B cell (primary cell): ENCODE measurements around the gene PARD3B. TPM values are rescaled to one million over a fixed set of nuclear protein-coding genes. Genes with fewer than 3 reads are reported as not detected.

Experiments used
- ATAC-seq: fragments of 200-7000 bp; cut with Tn5 transposase; one replicate; pipeline ENCODE4 v1.10.0; 2021; ENCODE audit warnings: low read depth, mild to moderate bottlenecking, moderate number of reproducible peaks, moderate library complexity
- CTCF ChIA-PET: fragments of 350-600 bp; sonication (Branson Sonifier 250); formaldehyde crosslinking; loops from one replicate; lab custom pipeline; 2021; ENCODE audit warnings: antibody characterized with exemption, inconsistent platforms; lab: Charles Lee
- POLR2A ChIA-PET: fragments of 350-600 bp; sonication (Branson Sonifier 250); formaldehyde crosslinking; loops from one replicate; lab custom pipeline; 2021; ENCODE audit warnings: antibody characterized with exemption; lab: Charles Lee
- DNase-seq: peaks from one replicate; pipeline ENCODE4 v3.0.0; 2013
- H2AFZ ChIP-seq: 2 replicates; pipeline ENCODE4 v1.6.1; 2012; ENCODE audit warnings: mild to moderate bottlenecking, low read depth, low read length; ENCODE audit not compliant: insufficient read depth, poor library complexity, severe bottlenecking
- H3K27ac ChIP-seq, 2 donors: 1 replicate in 1 of 2; 2 replicates in 1 of 2; pipeline ENCODE4 v1.5.1; 2012 to 2013; ENCODE audit warnings: low read length in 2 of 2, mild to moderate bottlenecking in 2 of 2, moderate library complexity in 1 of 2
- H3K27me3 ChIP-seq, 4 experiments: fragments of 200-600 bp in 1 of 4; sonication (generic) in 1 of 4; replicated peaks in 1 of 4; 1 replicate in 2 of 4; 2 replicates in 2 of 4; pipeline versions ENCODE4 v1.6.1 to v1.7.0; 2013 to 2016; ENCODE audit warnings: low read length in 3 of 4, mild to moderate bottlenecking in 2 of 4, mixed read lengths in 1 of 4, moderate library complexity in 1 of 4; ENCODE audit not compliant: insufficient read depth in 4 of 4, control insufficient read depth in 3 of 4; ENCODE audit errors: control extremely low read depth in 1 of 4
- H3K36me3 ChIP-seq, 2 experiments: replicated peaks in 1 of 2; 1 replicate in 1 of 2; 2 replicates in 1 of 2; pipeline versions ENCODE4 v1.6.1 to v1.7.1; 2013; ENCODE audit warnings: low read length in 1 of 2; ENCODE audit not compliant: insufficient read depth in 2 of 2, control insufficient read depth in 1 of 2; ENCODE audit errors: control extremely low read depth in 1 of 2, extremely low read depth in 1 of 2
- H3K4me1 ChIP-seq, 2 donors: fragments of 200-600 bp in 1 of 2; sonication (generic) in 1 of 2; 1 replicate in 1 of 2; 2 replicates in 1 of 2; pipeline versions ENCODE4 v1.5.1 to v1.6.1; 2013 to 2017; ENCODE audit warnings: low read length in 2 of 2; ENCODE audit not compliant: control insufficient read depth in 2 of 2, insufficient read depth in 2 of 2
- H3K4me2 ChIP-seq: replicated peaks from 2 replicates; pipeline ENCODE3; 2012; ENCODE audit warnings: mild to moderate bottlenecking, low read depth, low read length; ENCODE audit not compliant: poor library complexity, severe bottlenecking
- H3K4me3 ChIP-seq, 5 experiments: fragments of 200-600 bp in 1 of 5; sonication (generic) in 1 of 5; 1 replicate in 3 of 5; 2 replicates in 2 of 5; pipeline versions ENCODE4 v1.5.1 to v1.7.0; 2011 to 2016; ENCODE audit warnings: low read length in 4 of 5, mild to moderate bottlenecking in 4 of 5, low read depth in 2 of 5, control low read depth in 1 of 5, moderate library complexity in 1 of 5; ENCODE audit not compliant: insufficient read depth in 1 of 5; ENCODE audit errors: control extremely low read depth in 1 of 5, extremely low read depth in 1 of 5
- H3K79me2 ChIP-seq: fragments of 200-600 bp; sonication (generic); one replicate; pipeline ENCODE4 v1.6.0; 2016; ENCODE audit warnings: low read length; ENCODE audit not compliant: control insufficient read depth, insufficient read depth
- H3K9ac ChIP-seq: fragments of 200-600 bp; sonication (generic); 2 replicates; pipeline ENCODE4 v1.6.1; 2017; ENCODE audit warnings: mild to moderate bottlenecking, low read length, moderate library complexity
- H3K9me3 ChIP-seq, 3 donors: one replicate each; pipeline versions ENCODE4 v1.6.1 to v1.7.1; 2013; ENCODE audit warnings: low read length in 2 of 3; ENCODE audit not compliant: control insufficient read depth in 2 of 3, insufficient read depth in 1 of 3; ENCODE audit errors: control extremely low read depth in 1 of 3
- H4K20me1 ChIP-seq: 2 replicates; pipeline ENCODE4 v1.6.0; 2012; ENCODE audit warnings: mild to moderate bottlenecking, low read length; ENCODE audit not compliant: insufficient read depth, control insufficient read depth, poor library complexity, severe bottlenecking
- H3K27ac Mint-ChIP-seq: one replicate; pipeline ENCODE4 v1.8.0; 2021; ENCODE audit warnings: mixed read lengths
- H3K27me3 Mint-ChIP-seq: one replicate; pipeline ENCODE4 v1.8.0; 2021; ENCODE audit warnings: mixed read lengths
- H3K4me1 Mint-ChIP-seq: one replicate; pipeline ENCODE4 v1.8.0; 2021; ENCODE audit warnings: mixed read lengths
- H3K4me3 Mint-ChIP-seq: one replicate; pipeline ENCODE4 v1.8.0; 2021; ENCODE audit warnings: mixed read lengths
- H3K9me3 Mint-ChIP-seq: one replicate; pipeline ENCODE4 v1.8.0; 2022; ENCODE audit warnings: mixed read lengths; ENCODE audit not compliant: insufficient read depth
- EZH2 ChIP-seq: IDR thresholded peaks from 2 replicates; pipeline ENCODE4 v1.6.1; 2012; ENCODE audit warnings: borderline replicate concordance, low read depth, mild to moderate bottlenecking, moderate library complexity, low read length; ENCODE audit not compliant: insufficient read depth, poor library complexity, severe bottlenecking
- WGBS: methylation state at CpG from one replicate; pipeline ENCODE4 v1.1.5; 2013; ENCODE audit warnings: missing lambda C conversion rate; ENCODE audit not compliant: insufficient coverage; 5-methylcytosine and 5-hydroxymethylcytosine counted together
- intact Hi-C: fragments of 100-400 bp; cut with micrococcal nuclease; formaldehyde crosslinking; loops from one replicate; pipeline ENCODE4 v1.10.0; 2022
- polyA plus RNA-seq: library from polyadenylated mRNA; depleted of rRNA; stranded (reverse); fragments of >200 nt; gene quantifications from 2 replicates; pipeline ENCODE4 v1.2.3, GENCODE V29; 2012
- total RNA-seq, 2 donors: library from RNA; stranded (reverse); fragments of 120-200 nt in 1 of 2; gene quantifications; 1 replicate in 1 of 2; 2 replicates in 1 of 2; pipeline versions ENCODE4 v1.2.3 to v1.2.4, GENCODE V29; 2013 to 2022
- TF ChIP-seq, protein P1 (sequence below): fragments of 200-600 bp; IDR thresholded peaks from one replicate; pipeline ENCODE4 v1.8.0; 2022; ENCODE audit warnings: antibody characterized with exemption, mild to moderate bottlenecking

PARD3B gene
- total and polyA plus RNA-seq, 2 donors (not counting 1 experiment from before 2014, with no cell fraction given) = not detected

DNA sequence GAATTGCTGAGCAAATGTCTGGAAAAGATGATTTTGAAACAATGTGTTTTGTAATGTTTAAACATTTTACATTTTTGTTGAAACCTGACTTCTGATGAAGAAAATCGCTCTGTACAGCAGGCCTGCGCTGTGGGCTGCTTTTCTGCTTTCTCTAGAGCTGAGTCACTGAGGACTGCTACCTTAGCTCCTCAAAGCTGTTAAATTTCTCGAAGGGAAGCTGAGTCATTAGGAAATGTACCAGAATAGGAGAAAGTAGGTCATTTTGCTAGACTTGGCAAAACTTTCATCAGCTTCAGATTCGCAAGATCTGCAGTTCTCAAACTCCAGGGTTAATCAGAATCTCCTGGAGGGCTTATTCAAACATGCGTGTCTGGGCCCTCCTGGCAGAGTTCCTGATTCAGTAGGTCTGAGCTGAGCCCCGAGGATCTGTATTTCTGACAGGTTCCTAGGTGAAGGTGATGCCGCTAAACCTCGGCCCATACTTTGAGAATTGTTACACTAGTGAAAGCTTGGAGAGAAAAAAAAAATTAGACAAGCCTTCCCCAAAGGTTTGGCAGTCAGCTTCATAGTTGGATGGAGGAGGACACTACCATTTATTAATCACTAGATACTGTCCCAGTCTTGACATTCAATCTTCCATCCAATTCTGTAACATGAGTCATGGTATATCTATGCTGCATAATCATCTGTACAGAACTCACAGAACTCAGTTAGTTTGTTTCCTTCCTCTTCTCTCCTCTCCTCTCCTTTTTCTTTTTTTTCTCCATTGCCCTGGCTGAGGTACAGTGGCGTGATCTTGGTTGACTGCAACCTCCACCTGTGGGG is 297.6 kb downstream of the PARD3B start:
- no peak overlapping the region for H3K4me3 ChIP-seq
- no peak overlapping the region for H3K9ac ChIP-seq
- H2AFZ ChIP-seq = no peak overlapping the region
- H3K36me3 ChIP-seq = no peaks in the 10 kb centered on the region
- ChIA-PET POLR2A (no interaction called here), CTCF (no interaction called here)
- no peaks in the 10 kb centered on the region for H3K4me1 Mint-ChIP-seq
- intact Hi-C loops = no loop called here
- no peaks in the 10 kb centered on the region for H3K27me3 Mint-ChIP-seq
- DNase-seq (no peak), ATAC-seq (no peak)
- TF ChIP-seq EZH2 = no peak
- TF ChIP-seq, protein P1, sequence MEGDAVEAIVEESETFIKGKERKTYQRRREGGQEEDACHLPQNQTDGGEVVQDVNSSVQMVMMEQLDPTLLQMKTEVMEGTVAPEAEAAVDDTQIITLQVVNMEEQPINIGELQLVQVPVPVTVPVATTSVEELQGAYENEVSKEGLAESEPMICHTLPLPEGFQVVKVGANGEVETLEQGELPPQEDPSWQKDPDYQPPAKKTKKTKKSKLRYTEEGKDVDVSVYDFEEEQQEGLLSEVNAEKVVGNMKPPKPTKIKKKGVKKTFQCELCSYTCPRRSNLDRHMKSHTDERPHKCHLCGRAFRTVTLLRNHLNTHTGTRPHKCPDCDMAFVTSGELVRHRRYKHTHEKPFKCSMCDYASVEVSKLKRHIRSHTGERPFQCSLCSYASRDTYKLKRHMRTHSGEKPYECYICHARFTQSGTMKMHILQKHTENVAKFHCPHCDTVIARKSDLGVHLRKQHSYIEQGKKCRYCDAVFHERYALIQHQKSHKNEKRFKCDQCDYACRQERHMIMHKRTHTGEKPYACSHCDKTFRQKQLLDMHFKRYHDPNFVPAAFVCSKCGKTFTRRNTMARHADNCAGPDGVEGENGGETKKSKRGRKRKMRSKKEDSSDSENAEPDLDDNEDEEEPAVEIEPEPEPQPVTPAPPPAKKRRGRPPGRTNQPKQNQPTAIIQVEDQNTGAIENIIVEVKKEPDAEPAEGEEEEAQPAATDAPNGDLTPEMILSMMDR = no peak
- no peaks in the 10 kb centered on the region for H3K27me3 ChIP-seq
- WGBS = 61% methylated on average over 5 of the region's 9 CpGs
- H3K4me1 ChIP-seq = no peaks in the 10 kb centered on the region
- H3K4me2 ChIP-seq = no peak overlapping the region
- H3K27ac Mint-ChIP-seq = no peak overlapping the region
- no peak overlapping the region for H3K27ac ChIP-seq
- H3K4me3 Mint-ChIP-seq = no peak overlapping the region
- no peaks in the 10 kb centered on the region for H3K79me2 ChIP-seq
- H3K9me3 ChIP-seq = no peaks in the 10 kb centered on the region
- H3K9me3 Mint-ChIP-seq = no peaks in the 10 kb centered on the region
- H4K20me1 ChIP-seq = no peaks in the 10 kb centered on the region

DNA sequence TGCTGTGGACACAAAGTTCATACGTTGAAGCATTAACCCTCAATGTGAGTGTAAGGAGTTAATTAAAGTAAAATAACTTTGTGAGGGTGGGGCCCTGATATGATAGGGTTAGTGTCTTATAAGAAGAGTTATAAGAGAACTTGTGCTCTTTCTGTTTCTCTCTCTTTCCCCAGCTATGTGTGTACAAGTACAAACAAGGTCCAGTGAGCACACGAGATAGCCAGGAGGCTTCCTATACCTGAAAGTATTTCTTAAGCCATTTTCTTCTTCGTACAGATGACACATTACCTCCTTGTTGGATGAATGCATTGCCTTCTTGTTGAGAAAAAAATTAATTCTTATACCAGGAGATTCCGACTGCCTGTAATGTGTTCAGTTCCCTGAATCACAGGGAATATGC is 301.2 kb downstream of the PARD3B start:
- ChIA-PET CTCF (no interaction called here), POLR2A (no interaction called here)
- no peaks in the 10 kb centered on the region for H4K20me1 ChIP-seq
- H3K27ac Mint-ChIP-seq = no peak overlapping the region
- H3K9me3 Mint-ChIP-seq = no peaks in the 10 kb centered on the region
- DNase-seq (no peak), ATAC-seq (no peak)
- H3K27me3 Mint-ChIP-seq = no peaks in the 10 kb centered on the region
- H3K27ac ChIP-seq = no peak overlapping the region
- H3K4me3 Mint-ChIP-seq = no peak overlapping the region
- H3K4me2 ChIP-seq = no peak overlapping the region
- no peak overlapping the region for H3K4me3 ChIP-seq
- H3K79me2 ChIP-seq = no peaks in the 10 kb centered on the region
- no peak for TF ChIP-seq EZH2
- TF ChIP-seq, protein P1 = no peak
- H3K9me3 ChIP-seq = no peaks in the 10 kb centered on the region
- no peaks in the 10 kb centered on the region for H3K4me1 Mint-ChIP-seq
- WGBS = 100% methylated on average over 1 of the region's 4 CpGs
- no peaks in the 10 kb centered on the region for H3K27me3 ChIP-seq
- H3K36me3 ChIP-seq = no peaks in the 10 kb centered on the region
- H3K4me1 ChIP-seq = no peaks in the 10 kb centered on the region
- intact Hi-C loops = no loop called here
- H3K9ac ChIP-seq = no peak overlapping the region
- no peak overlapping the region for H2AFZ ChIP-seq
